Measurements from ENCODE around the gene CREG2.

DNA sequence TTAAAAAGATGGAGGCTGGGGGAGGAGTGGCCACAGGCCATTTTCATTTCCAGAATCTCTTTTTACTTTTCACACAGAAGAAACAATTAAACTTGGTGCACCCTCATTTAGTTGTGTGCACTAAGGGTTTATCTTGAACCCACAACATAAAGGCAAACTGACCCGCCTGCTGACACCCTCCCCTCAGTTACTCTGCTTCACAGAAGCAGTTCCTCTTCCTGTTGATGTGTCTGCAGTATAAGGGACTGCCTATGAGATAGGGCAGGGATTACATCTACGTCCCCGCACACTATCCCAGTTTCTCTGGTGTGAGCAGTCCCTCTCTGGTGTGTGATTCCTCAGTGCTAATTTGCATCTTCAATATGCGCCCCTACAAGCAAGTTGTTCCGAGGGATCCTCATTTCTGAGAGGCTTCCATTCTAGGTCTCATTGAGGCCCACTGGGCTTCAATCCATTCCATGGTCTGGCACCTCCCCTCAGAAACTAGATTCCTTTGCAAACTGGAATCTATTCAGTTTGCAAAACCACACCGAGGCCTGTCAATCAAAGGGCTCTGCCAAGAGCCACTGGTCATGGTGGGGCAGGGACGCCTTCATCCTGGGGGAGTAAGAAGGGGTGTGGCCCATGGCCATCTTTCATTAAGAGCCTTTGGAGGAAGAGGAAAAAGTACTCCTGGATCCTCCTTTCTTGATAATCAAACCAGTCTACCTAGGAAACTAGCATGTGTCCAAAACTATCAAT is 12.3 kb downstream of the CREG2 start:
- TF ChIP-seq CTCF (IDR thresholded peaks at IDR 0.05; ENCODE audit: insufficient read depth, low read length) (no peak), REST (IDR thresholded peaks at IDR 0.05; ENCODE audit: insufficient replicate concordance, low read depth) (no peak), POLR2AphosphoS5 (IDR thresholded peaks at IDR 0.05; ENCODE audit: low read depth) (no peak), GABPA (IDR thresholded peaks at IDR 0.05; ENCODE audit: low read depth) (no peak), SPI1 (IDR thresholded peaks at IDR 0.05; ENCODE audit: borderline replicate concordance, low read depth) (no peak)

Measured in HL-60 (cell line).